ENCODE results near the gene ME1. TPM values are rescaled to one million over a fixed set of nuclear protein-coding genes. Genes with fewer than 3 reads are reported as not detected.

The ME1 gene
- polyA plus RNA-seq, 3 donors, result 2.1 to 3.1 (median 2.4) TPM

GRCh38 chr6:83433177-83433576 is 2.3 kb upstream of the ME1 start:
- DNase-seq (ENCODE audit: low read depth in 3 of 3, low spot score in 2 of 3), result no peak

GRCh38 chr6:83432636-83433035 is 1.8 kb upstream of the ME1 start:
- DNase-seq (ENCODE audit: low read depth in 3 of 3, low spot score in 2 of 3), result no peak

- DNase-seq (ENCODE audit: low read depth in 3 of 3, low spot score in 2 of 3), result no peak
Measured at GRCh38 chr6:83431545-83432155, 799 bp upstream of the ME1 start.

GRCh38 chr6:83429857-83430610 is 817 bp downstream of the ME1 start:
- no peak for DNase-seq (ENCODE audit: low read depth in 3 of 3, low spot score in 2 of 3)

GRCh38 chr6:83429269-83429668 is 1.6 kb downstream of the ME1 start:
- no peak for DNase-seq (ENCODE audit: low read depth in 3 of 3, low spot score in 2 of 3)

GRCh38 chr6:83424392-83425018 is 6.3 kb downstream of the ME1 start:
- no peak for DNase-seq (ENCODE audit: low read depth in 3 of 3, low spot score in 2 of 3)

GRCh38 chr6:83417880-83418663 is 12.8 kb downstream of the ME1 start:
- no peak for DNase-seq (ENCODE audit: low read depth in 3 of 3, low spot score in 2 of 3)

GRCh38 chr6:83413068-83413467 is 17.8 kb downstream of the ME1 start:
- no peak for DNase-seq (ENCODE audit: low read depth in 3 of 3, low spot score in 2 of 3)

- no peak for DNase-seq (ENCODE audit: low read depth in 3 of 3, low spot score in 2 of 3)
Measured at GRCh38 chr6:83411731-83412130, 19.1 kb downstream of the ME1 start.

- no peak for DNase-seq (ENCODE audit: low read depth in 3 of 3, low spot score in 2 of 3)
Measured at GRCh38 chr6:83403191-83403590, 27.7 kb downstream of the ME1 start.

GRCh38 chr6:83389606-83390005 is 41.2 kb downstream of the ME1 start:
- no peak for DNase-seq (ENCODE audit: low read depth in 3 of 3, low spot score in 2 of 3)

GRCh38 chr6:83385473-83385872 is 45.4 kb downstream of the ME1 start:
- no peak for DNase-seq (ENCODE audit: low read depth in 3 of 3, low spot score in 2 of 3)

- no peak for DNase-seq (ENCODE audit: low read depth in 3 of 3, low spot score in 2 of 3)
Measured at GRCh38 chr6:83384751-83385150, 46.1 kb downstream of the ME1 start.

- no peak for DNase-seq (ENCODE audit: low read depth in 3 of 3, low spot score in 2 of 3)
Measured at GRCh38 chr6:83381949-83382348, 48.9 kb downstream of the ME1 start.

GRCh38 chr6:83378621-83379388 is 52.0 kb downstream of the ME1 start:
- DNase-seq (ENCODE audit: low read depth in 3 of 3, low spot score in 2 of 3), result no peak

GRCh38 chr6:83371423-83371822 is 59.4 kb downstream of the ME1 start:
- DNase-seq (ENCODE audit: low read depth in 3 of 3, low spot score in 2 of 3), result no peak

GRCh38 chr6:83370567-83370966 is 60.3 kb downstream of the ME1 start:
- no peak for DNase-seq (ENCODE audit: low read depth in 3 of 3, low spot score in 2 of 3)

GRCh38 chr6:83369692-83370091 is 61.2 kb downstream of the ME1 start:
- DNase-seq (ENCODE audit: low read depth in 3 of 3, low spot score in 2 of 3), result no peak

- DNase-seq (ENCODE audit: low read depth in 3 of 3, low spot score in 2 of 3), result no peak
Measured at GRCh38 chr6:83368577-83368976, 62.3 kb downstream of the ME1 start.

- no peak for DNase-seq (ENCODE audit: low read depth in 3 of 3, low spot score in 2 of 3)
Measured at GRCh38 chr6:83367104-83367503, 63.7 kb downstream of the ME1 start.

- no peak for DNase-seq (ENCODE audit: low read depth in 3 of 3, low spot score in 2 of 3)
Measured at GRCh38 chr6:83365931-83366330, 64.9 kb downstream of the ME1 start.

Measured in right renal cortex interstitium (tissue), 3 donors.